HG02840 (cell line): ENCODE results near the gene TRABD2B.

Experiments
- ATAC-seq: cut with Tn5 transposase; IDR thresholded peaks from one replicate; pipeline ENCODE4 v1.9.1; 2021; ENCODE audit warnings: mild to moderate bottlenecking, moderate library complexity, moderate number of reproducible peaks; ENCODE audit not compliant: unreplicated experiment, low FRiP score

Gene TRABD2B

DNA sequence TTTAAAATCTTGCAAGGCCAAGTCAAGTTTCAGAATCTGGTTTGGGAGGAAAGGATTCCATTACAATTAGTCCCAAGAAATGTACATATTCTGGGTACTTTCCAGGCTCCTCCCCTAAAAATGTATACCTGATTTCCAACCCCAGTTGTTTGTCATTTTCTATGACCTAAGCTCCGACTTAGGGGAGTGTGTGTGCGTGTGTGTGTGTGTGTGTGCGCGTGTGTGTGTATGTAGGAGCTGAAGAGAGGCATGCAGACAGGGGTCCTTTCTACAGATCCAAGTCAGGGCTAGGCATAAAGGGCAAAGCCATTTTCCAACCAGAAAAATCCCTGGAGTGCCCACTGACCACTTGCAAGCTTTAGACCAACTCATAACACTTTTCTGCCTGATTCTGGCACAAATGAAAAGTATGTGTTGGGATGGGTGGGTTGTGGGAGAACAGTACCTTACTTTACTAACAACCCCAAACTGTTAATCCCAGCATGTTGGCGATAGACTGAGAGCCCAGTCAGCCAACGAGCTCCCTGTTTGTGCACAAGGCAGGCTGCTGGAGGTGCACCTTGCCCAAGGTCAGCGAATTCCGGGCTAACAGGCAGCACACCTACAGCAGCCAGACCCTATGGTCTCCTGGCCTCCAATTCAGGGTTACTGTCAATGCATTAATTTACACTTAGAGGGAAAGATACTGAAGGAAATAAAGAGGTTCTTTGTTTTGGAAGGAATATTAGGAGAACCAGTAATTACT is 1.7 kb downstream of the TRABD2B start:
- no peak for ATAC-seq

DNA sequence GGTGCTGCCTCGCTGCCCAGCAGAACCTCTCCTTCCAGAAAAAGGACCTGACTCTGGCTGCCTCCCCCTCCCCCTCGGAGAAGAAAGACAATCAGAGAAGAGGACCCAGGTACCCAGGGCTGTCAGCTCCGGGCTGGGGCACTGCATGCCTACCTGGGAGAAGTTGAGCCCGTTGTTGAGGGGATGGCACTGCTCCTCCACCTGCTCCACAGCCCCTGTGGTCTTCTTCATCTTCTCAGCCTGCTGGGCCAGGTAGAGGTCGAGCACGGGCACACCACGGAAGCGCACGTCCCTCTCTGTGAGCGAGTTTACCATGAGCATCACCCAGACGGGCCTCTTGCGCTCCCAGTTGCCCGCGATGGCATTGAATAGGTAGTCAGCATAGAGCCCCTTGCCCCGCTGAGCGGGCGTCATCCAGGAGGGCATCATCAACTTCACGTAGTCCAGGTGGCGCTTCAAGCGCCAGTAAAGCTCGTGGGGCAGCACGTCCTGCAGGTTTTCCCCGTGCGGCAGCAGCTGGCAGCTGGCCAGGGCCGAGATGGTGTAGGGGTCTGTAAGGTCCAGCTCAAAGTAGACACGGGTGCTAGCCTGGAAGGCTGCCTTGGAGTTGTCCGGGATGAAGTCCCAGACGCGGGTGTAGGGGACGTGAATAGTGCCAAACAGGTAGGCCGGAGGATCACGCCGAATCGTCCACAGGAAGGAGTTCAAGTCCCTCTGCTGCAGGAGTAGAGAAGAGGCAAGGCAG is 3.1 kb downstream of the TRABD2B start:
- ATAC-seq = no peak

DNA sequence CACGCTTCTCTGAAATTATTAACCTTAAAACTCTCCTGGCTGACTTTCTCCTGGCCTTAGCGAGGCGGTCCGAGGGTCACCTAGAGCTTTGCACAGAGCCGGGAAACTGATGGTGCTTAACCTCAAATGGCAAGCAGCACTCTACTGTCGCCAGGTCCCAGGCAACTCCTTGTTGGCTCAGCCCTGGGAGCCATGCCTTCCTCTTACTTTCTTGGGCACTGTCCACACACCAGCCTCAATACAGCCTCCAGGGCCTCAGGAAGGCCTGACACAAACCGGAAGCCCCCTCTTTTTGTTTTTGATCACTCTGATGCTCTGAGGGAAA is 3.8 kb downstream of the TRABD2B start:
- ATAC-seq = no peak

DNA sequence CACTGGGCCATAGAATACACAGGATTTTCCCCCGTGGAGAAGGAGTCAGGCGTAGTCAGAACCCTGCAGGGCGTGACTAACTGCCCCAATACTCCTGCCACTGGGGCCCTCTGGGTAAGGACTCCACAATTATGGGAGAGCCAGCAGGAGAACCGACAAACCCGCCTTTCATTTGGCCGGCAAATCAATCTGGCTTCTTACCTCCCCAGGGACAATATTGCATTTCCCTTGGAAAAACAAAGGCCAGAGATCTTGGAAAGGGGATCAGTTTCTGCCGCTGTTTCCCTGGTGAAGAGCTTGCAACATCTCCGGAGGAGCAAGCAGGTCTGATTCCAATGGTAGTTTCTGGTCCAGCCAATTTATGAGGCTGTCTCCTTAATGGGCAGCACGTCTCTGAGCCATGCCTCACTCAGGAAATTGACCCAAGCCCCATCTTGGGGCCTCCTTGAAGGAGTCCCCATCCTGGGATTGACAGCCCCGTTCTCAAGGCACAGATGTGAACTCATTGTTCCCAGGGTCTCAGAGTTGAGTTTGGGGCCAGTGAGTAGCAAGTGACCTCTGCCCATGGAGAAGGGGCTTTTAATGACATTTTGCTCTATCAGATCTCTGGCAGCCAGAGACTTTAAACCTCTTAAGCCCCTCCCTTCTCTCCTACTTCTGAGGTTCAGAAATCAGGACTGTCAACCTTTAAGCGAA is 4.3 kb downstream of the TRABD2B start:
- ATAC-seq = no peak

DNA sequence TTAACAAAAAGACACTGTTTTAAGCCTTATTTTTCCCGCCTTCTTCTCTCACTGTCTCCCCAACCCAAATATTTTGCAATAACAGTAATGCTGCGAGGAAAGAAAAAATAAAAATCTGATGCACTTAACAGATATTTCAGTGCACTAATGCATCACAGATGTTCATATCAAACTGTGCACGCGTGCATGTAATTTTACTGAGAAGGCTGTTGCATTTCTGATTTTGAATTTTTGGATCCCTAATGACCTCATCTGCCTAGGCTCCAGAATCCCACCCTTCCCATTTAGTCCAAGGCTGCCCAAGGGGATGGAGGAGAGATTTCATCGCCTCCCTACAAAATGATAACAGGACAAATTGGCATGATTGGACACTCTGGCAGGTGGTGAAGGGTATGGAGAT is 5.5 kb downstream of the TRABD2B start:
- no peak for ATAC-seq

DNA sequence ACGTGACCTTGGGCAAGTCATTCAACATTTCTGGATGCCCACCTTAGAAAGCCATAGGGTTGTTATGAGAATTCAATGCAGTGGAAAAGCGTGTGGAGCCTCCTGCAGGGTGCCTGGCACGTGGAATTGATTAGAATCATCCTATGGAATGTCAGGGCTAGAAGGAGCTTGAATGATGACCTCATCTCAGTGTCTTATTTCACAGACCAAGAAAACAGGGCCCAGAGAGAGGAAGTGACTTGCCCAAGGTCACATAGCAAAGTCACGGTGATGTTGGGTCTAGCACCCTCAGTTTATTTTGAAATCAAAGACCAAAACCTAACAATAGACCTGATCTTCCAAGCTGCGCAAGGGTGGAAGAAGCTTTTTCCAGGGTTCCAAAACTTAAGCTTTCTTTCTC is 6.0 kb downstream of the TRABD2B start:
- no peak for ATAC-seq

DNA sequence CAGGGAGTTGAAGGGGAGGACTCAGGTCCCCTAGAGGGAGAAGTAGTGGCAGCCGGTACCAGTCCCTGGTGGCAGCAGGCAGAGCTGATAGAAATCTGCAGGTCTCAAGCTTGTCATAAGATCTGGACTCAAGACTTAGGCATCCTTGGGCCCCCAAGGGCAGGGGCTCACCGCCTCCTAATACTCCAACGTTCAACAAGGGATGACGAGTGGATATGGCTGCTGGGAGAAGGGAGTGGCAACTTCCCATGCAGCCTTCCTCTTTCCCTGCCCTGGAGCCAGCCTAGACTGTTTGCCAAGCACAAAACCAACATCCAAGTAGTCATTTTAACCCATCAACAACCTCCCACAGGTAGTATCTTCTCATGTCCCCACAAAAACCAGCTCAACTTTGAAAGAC is 6.9 kb downstream of the TRABD2B start:
- no peak for ATAC-seq

DNA sequence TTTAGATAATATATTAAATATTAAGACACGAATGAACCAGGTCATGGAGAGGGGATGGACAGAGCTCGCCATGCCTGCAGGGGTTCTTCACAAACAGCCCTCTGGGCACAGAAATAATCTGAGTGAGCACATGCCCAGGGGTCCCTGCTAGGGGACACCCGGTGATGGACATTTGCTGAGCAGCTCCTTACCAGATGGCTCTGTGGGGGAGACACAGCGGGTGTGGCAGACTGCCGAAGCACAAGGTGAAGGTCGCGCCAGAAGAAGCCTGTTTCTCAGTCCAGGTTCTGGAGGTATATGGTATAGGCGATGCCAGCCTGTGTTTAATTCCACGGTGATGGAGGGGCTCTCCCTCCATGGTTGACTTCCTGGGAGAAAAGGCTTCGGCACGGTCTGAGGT is 9.6 kb downstream of the TRABD2B start:
- no peak for ATAC-seq

DNA sequence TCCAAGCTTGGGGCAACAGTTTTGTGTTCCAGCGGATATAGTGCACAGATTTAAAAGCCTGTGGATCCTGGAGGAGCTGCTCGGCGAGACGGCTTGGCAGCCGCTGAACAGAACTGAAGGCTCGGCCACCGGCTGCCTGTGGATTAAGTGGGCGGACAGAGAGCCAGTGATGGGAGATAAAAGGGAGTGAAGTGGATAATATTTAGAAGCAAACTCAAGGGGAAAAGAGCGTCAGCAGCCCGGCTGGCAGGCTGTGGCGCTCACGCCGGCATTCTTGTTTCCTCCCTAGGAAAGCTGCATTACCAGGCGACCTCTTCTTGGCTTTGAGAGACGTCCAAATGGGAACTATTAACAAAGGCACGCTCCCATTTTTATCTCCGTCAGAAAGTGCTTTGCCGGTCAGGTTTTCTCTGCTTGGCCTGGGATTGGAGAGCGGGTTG is 10.4 kb downstream of the TRABD2B start:
- no peak for ATAC-seq

DNA sequence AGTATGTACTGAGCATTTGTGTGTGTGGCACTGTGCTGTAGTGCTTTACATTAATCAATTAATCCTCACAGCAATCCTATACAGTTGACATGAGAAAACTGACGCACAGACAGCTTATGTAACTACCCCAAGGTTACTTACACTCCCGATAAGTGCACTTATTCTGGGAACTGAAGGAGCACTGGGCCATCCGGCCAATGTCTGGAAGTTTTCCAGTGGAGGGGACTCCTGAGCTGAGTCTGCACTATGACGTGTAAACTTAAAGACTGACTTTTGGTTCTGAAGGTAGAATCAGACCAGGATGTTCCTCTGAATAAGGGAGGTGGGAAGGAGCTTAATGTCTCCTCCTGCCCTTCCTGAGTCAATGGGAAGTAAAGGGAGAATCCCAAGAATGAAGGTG is 12.2 kb downstream of the TRABD2B start:
- ATAC-seq = no peak

DNA sequence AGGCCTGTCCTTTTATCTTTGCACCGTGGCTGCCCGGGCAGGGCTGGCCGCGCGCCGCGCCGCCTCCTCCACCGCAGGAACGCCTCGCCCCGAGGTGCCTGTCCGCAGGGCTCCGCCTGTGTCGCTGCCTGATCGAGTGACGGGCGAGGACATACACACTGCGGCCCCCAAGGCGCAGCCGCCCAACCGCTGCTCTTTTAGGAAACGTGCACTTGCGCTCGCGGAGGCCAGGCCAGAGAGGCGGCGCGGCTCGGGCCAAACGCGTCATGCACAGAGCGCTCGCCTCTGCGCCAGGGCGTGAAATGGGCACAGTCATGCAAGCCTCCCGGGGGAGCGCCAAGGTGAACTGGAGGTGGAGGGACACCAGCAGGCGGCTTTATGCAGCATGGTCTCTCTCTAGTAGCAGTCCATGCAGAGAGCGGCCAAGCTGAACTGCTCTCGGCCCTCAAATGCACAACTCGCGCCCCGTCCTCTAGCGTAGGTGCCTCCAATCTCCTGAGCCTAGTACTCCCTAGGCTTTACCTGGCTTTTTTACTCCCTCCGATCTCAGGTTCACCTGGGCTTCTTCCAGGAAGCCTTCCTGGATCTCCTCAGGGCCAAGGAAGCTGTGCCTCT is 12.9 kb downstream of the TRABD2B start:
- ATAC-seq = no peak

DNA sequence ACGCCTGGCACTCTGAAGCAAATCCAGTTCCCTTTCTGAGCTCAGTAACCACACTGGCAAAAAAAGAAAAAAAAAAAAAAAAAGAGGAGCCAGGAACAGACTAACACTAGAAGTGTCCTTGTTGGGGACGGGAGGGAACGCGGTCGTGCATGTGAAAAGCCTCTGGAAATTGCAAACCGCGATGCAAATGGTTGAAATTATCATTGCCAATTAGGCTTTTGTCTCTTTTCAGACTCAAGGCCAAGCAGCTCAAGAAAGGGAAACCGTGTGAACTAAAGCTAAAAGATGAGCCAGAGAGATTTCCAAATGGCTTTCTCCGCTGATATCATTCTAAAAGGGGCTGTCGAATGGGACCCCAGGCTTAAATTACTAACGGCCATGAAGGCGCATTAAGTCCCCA is 13.5 kb downstream of the TRABD2B start:
- no peak for ATAC-seq

DNA sequence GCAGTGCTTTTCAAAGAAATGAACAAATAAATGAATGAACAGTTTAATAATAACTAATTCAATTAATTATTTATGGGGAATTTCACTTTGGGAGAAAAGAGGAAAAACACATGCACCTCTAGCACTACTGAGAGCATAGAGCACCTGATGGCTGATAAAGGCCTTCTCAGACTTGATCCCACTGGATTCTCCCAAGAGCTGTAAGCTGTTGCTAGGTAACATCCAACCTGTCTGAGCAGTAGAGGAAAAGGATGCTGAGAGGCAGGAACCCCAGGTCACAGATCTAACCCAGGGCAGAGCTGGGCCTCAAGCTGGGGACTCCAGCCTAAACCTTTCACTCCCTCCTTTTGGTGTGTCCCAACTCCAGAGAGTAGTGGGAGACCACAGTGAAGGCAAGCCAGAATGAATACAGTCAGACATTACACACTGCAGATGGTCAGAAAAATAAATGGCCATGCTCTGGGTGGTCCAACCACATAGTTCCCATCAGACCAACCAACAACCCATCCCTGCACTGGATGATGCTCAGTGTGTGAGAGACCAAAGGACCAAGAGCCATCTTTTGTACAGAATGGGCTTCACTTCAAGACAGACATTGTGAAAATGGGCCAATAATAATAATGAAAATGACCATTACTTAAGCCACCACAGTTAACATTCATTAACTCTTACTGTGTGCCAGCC is 15.4 kb downstream of the TRABD2B start:
- no peak for ATAC-seq

DNA sequence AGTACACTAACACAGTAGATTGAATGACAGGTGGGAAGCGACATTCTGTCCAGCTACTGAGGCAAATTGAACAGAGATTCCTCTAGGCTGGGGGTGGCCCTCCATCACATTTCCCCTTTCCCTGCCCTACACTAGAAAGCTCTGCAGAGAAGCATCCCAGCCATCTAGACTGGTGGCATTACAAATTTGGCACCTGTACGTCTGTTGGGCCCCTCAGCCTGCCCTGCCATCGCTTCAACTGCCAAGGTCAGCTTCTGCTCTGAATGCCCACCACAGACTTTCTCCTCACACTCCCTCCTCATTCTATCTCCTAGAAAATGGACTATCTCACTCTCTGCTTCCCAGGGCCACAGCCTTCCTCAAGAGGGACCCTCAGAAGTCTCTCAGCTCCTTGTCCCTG is 16.7 kb downstream of the TRABD2B start:
- ATAC-seq = no peak

DNA sequence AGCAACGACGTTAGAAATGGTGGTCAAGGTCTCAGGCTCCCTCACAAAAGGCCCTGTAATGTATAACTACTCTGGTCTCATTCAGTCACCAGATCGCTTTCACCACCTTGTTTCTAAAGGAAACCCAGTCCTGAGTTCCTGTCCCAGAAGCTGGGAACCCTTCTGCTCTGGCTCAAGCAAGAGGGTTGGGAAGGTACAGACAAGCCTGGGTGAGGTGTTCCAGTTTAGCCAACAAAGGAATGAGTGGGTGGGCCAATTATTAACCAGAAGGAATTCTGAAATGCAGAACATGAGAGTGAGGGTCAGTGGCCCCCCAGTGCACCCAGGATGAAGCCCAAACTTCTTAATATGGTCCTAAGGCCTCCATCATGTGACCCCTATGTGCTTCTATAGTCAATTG is 17.5 kb downstream of the TRABD2B start:
- ATAC-seq = no peak

DNA sequence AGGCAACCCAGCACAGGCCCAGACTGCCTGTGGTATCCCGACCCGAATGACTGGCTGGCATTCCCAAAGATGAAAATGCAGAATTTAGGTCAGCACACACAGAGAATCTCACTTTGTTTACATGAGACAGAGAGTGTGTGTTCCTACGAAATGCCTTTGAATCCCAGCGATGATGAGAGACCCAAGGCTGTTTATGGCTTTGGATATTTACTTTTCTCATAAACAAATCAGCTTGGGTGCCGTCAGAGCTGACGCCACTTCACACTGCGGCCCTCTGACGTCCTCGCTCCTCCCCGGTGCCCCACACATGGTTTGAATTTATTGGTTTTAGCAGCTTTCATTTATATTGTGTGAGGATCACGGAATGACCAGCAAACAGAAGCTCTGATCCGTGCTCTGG is 18.7 kb downstream of the TRABD2B start:
- no peak for ATAC-seq

DNA sequence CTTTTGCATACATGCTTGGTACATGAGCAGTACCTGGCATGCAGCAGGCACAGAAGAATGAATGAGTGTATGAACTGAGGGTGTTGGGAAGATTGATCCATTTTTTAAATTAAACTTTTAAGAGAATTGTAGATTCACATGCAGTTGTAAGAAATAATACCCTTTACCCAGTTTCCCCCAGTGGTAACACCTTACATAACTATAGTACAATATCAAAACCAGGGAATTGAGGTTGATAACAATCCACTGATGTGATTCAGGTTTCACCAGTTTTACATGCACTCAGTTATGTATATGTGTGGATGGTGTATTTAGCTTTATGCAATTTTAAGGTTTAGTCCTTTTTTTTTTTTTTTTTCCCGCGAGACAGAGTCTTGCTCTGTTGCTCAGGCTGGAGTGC is 20.5 kb downstream of the TRABD2B start:
- ATAC-seq = no peak

DNA sequence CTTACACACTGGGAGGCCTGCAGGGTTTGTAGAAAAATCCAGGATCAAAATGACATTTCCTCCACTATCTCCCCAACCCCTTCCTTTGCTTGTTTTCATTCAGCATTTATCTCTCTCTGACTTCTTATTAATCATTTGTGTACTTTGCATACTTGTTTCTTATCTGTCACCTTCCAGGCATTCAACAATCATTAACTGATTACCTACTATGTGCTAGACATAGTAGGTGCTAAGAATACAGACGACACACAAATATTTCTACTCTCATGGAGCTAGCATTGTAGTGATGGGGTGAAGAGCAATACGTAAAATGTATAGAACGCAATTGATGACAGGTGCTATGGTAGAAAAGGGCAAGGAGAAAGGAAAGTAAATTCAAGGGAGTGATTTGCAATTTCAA is 20.9 kb downstream of the TRABD2B start:
- ATAC-seq = no peak

DNA sequence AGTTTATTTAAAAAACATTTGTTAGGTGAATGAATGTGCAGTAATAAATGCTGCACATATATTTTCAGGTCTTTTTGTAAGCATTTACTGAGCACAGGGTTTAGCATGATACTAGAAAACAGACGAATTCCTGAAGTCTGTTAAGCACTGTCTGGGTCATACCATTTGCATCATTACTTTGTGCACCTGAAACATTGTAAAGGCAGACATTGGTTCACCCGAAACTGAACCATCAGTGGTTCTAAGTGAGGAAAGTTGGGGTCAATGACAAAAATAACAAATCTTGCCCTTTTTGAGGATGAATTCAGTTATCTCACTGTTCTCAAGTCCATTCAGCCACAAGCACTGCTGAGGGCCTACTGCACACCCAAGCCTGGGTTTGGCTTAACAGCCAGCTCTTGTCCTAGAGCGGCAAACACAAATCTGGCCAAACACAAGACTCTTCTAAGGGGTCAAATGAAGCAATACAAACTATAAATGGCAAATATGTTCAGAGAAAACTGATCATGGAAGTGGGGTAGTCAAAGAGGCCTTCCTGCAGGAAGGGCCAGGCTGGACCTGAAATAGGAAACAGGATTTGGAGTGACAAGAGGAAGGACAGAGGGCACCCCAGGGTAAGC is 21.8 kb downstream of the TRABD2B start:
- ATAC-seq = no peak

DNA sequence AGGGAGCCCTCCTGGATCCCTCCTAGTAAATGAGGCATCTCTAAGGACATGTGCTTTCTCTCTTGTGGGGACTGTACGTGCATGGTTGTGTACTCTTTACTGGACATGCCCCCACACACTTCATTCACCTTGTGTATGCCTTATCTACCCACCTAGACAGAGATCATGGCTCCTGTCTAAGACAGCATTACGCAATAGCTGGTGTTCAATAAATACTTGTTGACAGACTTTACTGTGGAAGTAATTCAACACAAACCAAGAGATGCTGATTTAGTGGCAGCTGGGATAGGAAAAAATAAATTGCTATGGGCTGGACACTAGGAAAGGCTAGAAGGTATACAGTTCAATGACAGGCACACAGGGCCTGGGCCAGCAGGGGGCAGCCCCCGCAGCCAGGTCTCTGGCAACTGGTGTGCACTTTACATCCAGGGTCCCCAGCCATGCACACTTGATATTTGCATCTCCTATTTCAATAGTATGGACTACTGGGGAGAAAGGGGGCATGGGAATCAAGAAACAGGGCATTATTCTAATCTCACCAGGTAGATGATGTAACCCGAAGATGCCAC is 24.2 kb downstream of the TRABD2B start:
- ATAC-seq = no peak
